Loucy (cell line): ENCODE data around the gene RPE65.
"Not testable (repeated sequence)": the region's sequence is repeated elsewhere in the genome, so short reads cannot be mapped to it uniquely, and the experiment has no call there.

Experiments used
- H2AFZ ChIP-seq: fragments of 200-600 bp; sonication (generic); 2 replicates; pipeline ENCODE4 v1.6.0; 2016; ENCODE audit warnings: antibody characterized with exemption, mild to moderate bottlenecking, low read length, moderate library complexity
- H3F3A ChIP-seq: fragments of 200-600 bp; 2 replicates; pipeline ENCODE4 v1.6.0; 2016; ENCODE audit warnings: antibody characterized with exemption, low read depth, mild to moderate bottlenecking
- H3K27me3 ChIP-seq: fragments of 200-600 bp; sonication (generic); 2 replicates; pipeline ENCODE4 v1.6.1; 2014; ENCODE audit warnings: low read length, mild to moderate bottlenecking; ENCODE audit not compliant: insufficient read depth, poor library complexity, severe bottlenecking
- H3K36me3 ChIP-seq: fragments of 200-600 bp; sonication (generic); 2 replicates; pipeline ENCODE4 v1.6.1; 2016; ENCODE audit warnings: low read length; ENCODE audit not compliant: insufficient read depth
- H3K4me1 ChIP-seq: fragments of 200-600 bp; sonication (generic); 2 replicates; pipeline ENCODE4 v1.5.1; 2014; ENCODE audit warnings: low read length, mild to moderate bottlenecking; ENCODE audit not compliant: insufficient read depth, poor library complexity, severe bottlenecking
- H3K4me2 ChIP-seq: fragments of 200-600 bp; sonication (generic); 2 replicates; pipeline ENCODE4 v1.6.0; 2014; ENCODE audit warnings: antibody characterized with exemption, low read length, low read depth, mild to moderate bottlenecking; ENCODE audit not compliant: poor library complexity, severe bottlenecking
- H3K4me3 ChIP-seq: fragments of 200-600 bp; sonication (generic); 2 replicates; pipeline ENCODE4 v1.5.1; 2014; ENCODE audit warnings: low read length, mild to moderate bottlenecking, mixed read lengths; ENCODE audit not compliant: poor library complexity, severe bottlenecking
- H3K79me2 ChIP-seq: fragments of 200-600 bp; sonication (generic); 2 replicates; pipeline ENCODE4 v1.6.1; 2014; ENCODE audit warnings: low read length; ENCODE audit not compliant: insufficient read depth
- H3K9ac ChIP-seq: fragments of 200-600 bp; sonication (generic); 2 replicates; pipeline ENCODE4 v1.6.0; 2014; ENCODE audit warnings: mild to moderate bottlenecking, low read depth, low read length, moderate library complexity; ENCODE audit not compliant: poor library complexity, severe bottlenecking
- H3K9me2 ChIP-seq: fragments of 200-600 bp; sonication (generic); replicated peaks from 2 replicates; pipeline ENCODE4 v1.6.1; 2016; ENCODE audit warnings: low read depth, low read length, mixed read lengths
- H3K9me3 ChIP-seq: fragments of 200-600 bp; sonication (generic); 2 replicates; pipeline ENCODE4 v1.6.1; 2014; ENCODE audit warnings: mild to moderate bottlenecking, antibody characterized with exemption, low read length, low read depth; ENCODE audit not compliant: insufficient read depth
- H4K20me1 ChIP-seq: fragments of 200-600 bp; sonication (generic); 2 replicates; pipeline ENCODE4 v1.6.0; 2014; ENCODE audit warnings: antibody characterized with exemption, low read length, mild to moderate bottlenecking; ENCODE audit not compliant: insufficient read depth, poor library complexity, severe bottlenecking
- EZH2phosphoT487 ChIP-seq: fragments of 200-600 bp; IDR thresholded peaks from 2 replicates; pipeline ENCODE4 v1.6.1; 2018; ENCODE audit warnings: antibody characterized with exemption, mild to moderate bottlenecking, moderate library complexity, borderline replicate concordance
- TF ChIP-seq, protein P1 (sequence below): fragments of 200-600 bp; sonication (generic); conservative IDR thresholded peaks from 2 replicates; pipeline ENCODE4 v1.5.1; 2014; ENCODE audit warnings: mild to moderate bottlenecking, antibody characterized with exemption, low read length

RPE65 gene

DNA sequence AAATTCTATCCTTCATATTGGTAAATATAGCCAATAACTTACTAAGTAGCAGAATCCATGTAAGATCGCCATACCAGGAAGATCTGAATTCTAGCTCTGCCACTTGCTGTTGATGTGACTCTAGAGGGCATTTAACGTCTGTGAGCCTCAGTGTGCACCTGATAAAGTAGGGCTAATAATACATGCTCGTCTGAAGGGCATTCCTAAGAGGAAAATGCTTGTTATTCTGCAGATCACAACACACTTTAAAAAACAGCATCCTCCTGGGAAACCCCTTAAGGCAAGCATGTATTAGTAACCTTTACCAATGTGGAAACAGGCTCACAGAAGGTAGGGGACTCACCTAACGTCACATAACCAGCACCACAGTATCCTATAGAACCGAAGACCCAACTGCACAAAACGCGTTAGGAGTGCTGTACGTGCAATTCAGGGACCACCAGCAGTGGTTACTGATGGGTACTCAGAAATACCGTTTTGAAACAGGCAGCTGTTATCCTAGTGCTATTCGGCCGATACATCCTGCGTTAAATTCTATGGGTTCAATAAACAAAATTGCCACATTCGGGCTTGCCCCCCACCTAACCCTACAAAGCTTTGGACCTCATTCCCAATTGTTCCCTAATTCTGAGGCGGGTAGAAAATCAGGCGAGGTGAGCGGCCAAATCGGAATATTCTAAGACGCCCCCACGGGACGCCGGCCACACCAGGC is 46.4 kb upstream of the RPE65 start:
- Histone ChIP-seq H4K20me1 (peaks cover 6% of the 10 kb centered on the region), H2AFZ (peak overlapping the region; percentile 94), H3K36me3 (no peaks in the 10 kb centered on the region), H3K4me1 (peaks cover 39% of the 10 kb centered on the region), H3K9ac (peak overlapping the region; percentile 97), H3K4me2 (peak overlapping the region; percentile 91), H3K4me3 (peak overlapping the region; percentile 88), H3K9me2 (no peaks in the 10 kb centered on the region), H3K27me3 (no peaks in the 10 kb centered on the region), H3K9me3 (no peaks in the 10 kb centered on the region), H3K79me2 (peaks cover 57% of the 10 kb centered on the region), H3F3A (no peaks in the 10 kb centered on the region)
- TF ChIP-seq, protein P1, sequence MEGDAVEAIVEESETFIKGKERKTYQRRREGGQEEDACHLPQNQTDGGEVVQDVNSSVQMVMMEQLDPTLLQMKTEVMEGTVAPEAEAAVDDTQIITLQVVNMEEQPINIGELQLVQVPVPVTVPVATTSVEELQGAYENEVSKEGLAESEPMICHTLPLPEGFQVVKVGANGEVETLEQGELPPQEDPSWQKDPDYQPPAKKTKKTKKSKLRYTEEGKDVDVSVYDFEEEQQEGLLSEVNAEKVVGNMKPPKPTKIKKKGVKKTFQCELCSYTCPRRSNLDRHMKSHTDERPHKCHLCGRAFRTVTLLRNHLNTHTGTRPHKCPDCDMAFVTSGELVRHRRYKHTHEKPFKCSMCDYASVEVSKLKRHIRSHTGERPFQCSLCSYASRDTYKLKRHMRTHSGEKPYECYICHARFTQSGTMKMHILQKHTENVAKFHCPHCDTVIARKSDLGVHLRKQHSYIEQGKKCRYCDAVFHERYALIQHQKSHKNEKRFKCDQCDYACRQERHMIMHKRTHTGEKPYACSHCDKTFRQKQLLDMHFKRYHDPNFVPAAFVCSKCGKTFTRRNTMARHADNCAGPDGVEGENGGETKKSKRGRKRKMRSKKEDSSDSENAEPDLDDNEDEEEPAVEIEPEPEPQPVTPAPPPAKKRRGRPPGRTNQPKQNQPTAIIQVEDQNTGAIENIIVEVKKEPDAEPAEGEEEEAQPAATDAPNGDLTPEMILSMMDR: 0 out of 2 replicates have a peak, but pooled peaks have one; percentile 22
- TF ChIP-seq EZH2phosphoT487: no peak

DNA sequence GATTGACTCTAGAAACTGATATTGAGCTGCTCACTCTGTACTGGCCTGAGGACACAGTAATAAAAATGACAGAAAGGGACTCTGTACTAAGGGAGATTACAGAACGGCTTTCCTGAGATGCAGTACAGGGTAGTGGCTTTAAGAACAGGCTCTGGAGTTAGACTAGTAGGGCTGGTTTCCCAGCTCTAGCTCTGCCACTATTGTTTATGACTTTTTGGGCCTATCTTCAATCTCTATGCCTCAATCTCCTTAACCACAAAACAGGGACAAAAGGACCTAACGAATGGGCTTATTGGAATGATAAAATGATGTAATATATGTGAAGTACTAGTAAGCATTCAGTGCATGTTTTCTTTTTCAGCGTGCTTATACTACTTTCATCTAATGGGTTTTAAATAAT is 45.8 kb upstream of the RPE65 start:
- H3K4me3 ChIP-seq: peak overlapping the region; percentile 88
- no peaks in the 10 kb centered on the region for H3F3A ChIP-seq
- TF ChIP-seq EZH2phosphoT487: no peak
- TF ChIP-seq, protein P1: no peak
- H3K9me2 ChIP-seq: no peaks in the 10 kb centered on the region
- H3K9ac ChIP-seq: peak overlapping the region; percentile 97
- H3K27me3 ChIP-seq: no peaks in the 10 kb centered on the region
- peaks cover 6% of the 10 kb centered on the region for H4K20me1 ChIP-seq
- H3K9me3 ChIP-seq: no peaks in the 10 kb centered on the region
- H3K36me3 ChIP-seq: 0 out of 2 replicates have a peak, but pooled peaks cover under 1% of the 10 kb centered on the region
- H3K4me2 ChIP-seq: peak overlapping the region; percentile 91
- H2AFZ ChIP-seq: no peak overlapping the region
- H3K79me2 ChIP-seq: peaks cover 63% of the 10 kb centered on the region
- peaks cover 39% of the 10 kb centered on the region for H3K4me1 ChIP-seq

DNA sequence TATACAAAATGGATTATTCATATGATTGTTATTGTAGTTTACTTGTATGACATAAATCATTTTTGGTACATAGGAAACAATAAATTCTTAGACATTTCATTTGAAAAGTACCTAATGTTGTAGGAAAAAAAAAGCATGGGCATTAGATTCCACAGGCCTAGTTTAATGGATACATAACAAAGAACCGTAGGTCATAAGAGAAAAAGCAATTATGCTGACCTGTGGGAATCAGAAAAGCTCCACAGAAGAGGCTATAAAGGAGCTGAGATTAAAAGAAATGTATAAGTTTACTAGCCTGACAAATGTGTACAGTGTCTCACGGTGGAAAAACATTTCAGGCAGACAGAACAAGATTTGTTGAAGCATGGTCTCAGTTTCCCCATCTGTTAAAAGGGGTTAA is 43.4 kb upstream of the RPE65 start:
- Histone ChIP-seq H3K9me3 (no peaks in the 10 kb centered on the region), H3K27me3 (no peaks in the 10 kb centered on the region), H3F3A (no peaks in the 10 kb centered on the region), H3K4me2 (peak overlapping the region; percentile 91), H4K20me1 (peaks cover 6% of the 10 kb centered on the region), H3K9ac (peak overlapping the region; percentile 50), H3K4me1 (peaks cover 39% of the 10 kb centered on the region), H3K9me2 (no peaks in the 10 kb centered on the region), H2AFZ (no peak overlapping the region), H3K36me3 (peaks cover 10% of the 10 kb centered on the region; the same call in 1 of the 2 replicates), H3K79me2 (peaks cover 69% of the 10 kb centered on the region), H3K4me3 (peak overlapping the region; percentile 88)
- TF ChIP-seq EZH2phosphoT487: no peak
- TF ChIP-seq, protein P1: no peak

DNA sequence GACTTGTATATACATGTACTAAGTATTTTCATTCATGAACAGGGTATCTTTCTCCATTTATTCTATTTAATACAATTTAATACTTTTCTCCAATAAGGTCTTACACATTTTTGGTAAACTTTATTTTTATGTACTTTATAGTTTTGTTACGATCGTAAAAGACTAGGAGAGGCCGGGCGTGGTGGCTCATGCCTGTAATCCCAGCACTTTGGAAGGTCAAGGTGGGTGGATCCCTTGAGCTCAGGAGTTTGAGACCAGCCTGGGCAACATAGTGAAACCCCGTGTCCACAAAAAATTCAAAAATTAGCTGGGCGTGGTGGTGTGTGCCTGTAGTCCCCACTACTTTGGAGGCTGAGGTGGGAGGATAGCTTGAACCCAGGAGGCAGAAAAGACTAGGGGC is 42.5 kb upstream of the RPE65 start:
- H3K9me3 ChIP-seq, H3K9me2 ChIP-seq, H4K20me1 ChIP-seq, H2AFZ ChIP-seq, H3K27me3 ChIP-seq, H3F3A ChIP-seq: not testable (repeated sequence)
- H3K79me2 ChIP-seq: peaks cover 69% of the 10 kb centered on the region
- H3K9ac ChIP-seq: peak overlapping the region; percentile 50
- peaks cover 38% of the 10 kb centered on the region for H3K4me1 ChIP-seq
- H3K4me3 ChIP-seq: peak overlapping the region; percentile 88
- peaks cover 19% of the 10 kb centered on the region for H3K36me3 ChIP-seq
- peak overlapping the region; percentile 91 for H3K4me2 ChIP-seq
